Progenitor cell of endocrine pancreas (in vitro differentiated cells): ENCODE results near the gene CNNM1. TPM values are rescaled to one million over a fixed set of nuclear protein-coding genes. Genes with fewer than 3 reads are reported as not detected.
A peak's percentile ranks its signal among the peaks of the same experiment; 100 is the strongest.

Source experiments
- DNase-seq: peaks from one replicate; pipeline ENCODE4 v3.0.0; 2021; ENCODE audit warnings: low spot score; ENCODE audit not compliant: unreplicated experiment
- H3K27ac Mint-ChIP-seq: 2 replicates; pipeline ENCODE4 v1.8.0; 2021; ENCODE audit warnings: mild to moderate bottlenecking, moderate library complexity, mixed read lengths
- H3K27me3 Mint-ChIP-seq: 2 replicates; pipeline ENCODE4 v1.8.0; 2021; ENCODE audit warnings: mixed read lengths
- H3K36me3 Mint-ChIP-seq: 2 replicates; pipeline ENCODE4 v1.8.0; 2022; ENCODE audit warnings: mixed read lengths; ENCODE audit not compliant: insufficient read depth
- H3K4me1 Mint-ChIP-seq: 2 replicates; pipeline ENCODE4 v1.8.0; 2021; ENCODE audit warnings: low read depth, mixed read lengths
- H3K4me3 Mint-ChIP-seq: 2 replicates; pipeline ENCODE4 v1.8.0; 2021; ENCODE audit warnings: low read depth, mild to moderate bottlenecking, moderate library complexity, mixed read lengths
- H3K9me3 Mint-ChIP-seq: 2 replicates; pipeline ENCODE4 v1.8.0; 2021; ENCODE audit warnings: low read depth, mixed read lengths
- CTCF ChIP-seq: fragments of 200-600 bp; sonication (generic); IDR thresholded peaks from one replicate; pipeline ENCODE4 v1.5.0; 2021; ENCODE audit warnings: antibody characterized with exemption, mild to moderate bottlenecking; ENCODE audit not compliant: unreplicated experiment
- total RNA-seq: library from RNA; stranded (reverse); gene quantifications from 2 replicates; pipeline ENCODE4 v1.2.1, GENCODE V29; 2021

Gene CNNM1
- total RNA-seq, 1 donor from 2014 or later, result 0.38 TPM

GRCh38 chr10:99424656-99425055, 95.5 kb downstream of the CNNM1 start:
- no peak for TF ChIP-seq CTCF
- peaks cover 8% of the 10 kb centered on the region for H3K36me3 Mint-ChIP-seq
- H3K4me3 Mint-ChIP-seq, result no peak overlapping the region
- H3K27me3 Mint-ChIP-seq, result no peaks in the 10 kb centered on the region
- H3K9me3 Mint-ChIP-seq, result no peaks in the 10 kb centered on the region
- H3K27ac Mint-ChIP-seq, result no peak overlapping the region
- peaks cover 15% of the 10 kb centered on the region for H3K4me1 Mint-ChIP-seq
- no peak for DNase-seq

GRCh38 chr10:99425204-99425603, 96.0 kb downstream of the CNNM1 start:
- Mint-ChIP-seq H3K9me3 (no peaks in the 10 kb centered on the region), H3K4me1 (peaks cover 17% of the 10 kb centered on the region), H3K27ac (no peak overlapping the region), H3K4me3 (no peak overlapping the region), H3K36me3 (peaks cover 4% of the 10 kb centered on the region), H3K27me3 (no peaks in the 10 kb centered on the region)
- no peak for DNase-seq
- no peak for TF ChIP-seq CTCF

- peaks cover 17% of the 10 kb centered on the region for H3K4me1 Mint-ChIP-seq
- TF ChIP-seq CTCF, result no peak
- H3K4me3 Mint-ChIP-seq, result no peak overlapping the region
- H3K27me3 Mint-ChIP-seq, result no peaks in the 10 kb centered on the region
- no peak overlapping the region for H3K27ac Mint-ChIP-seq
- peaks cover 3% of the 10 kb centered on the region for H3K36me3 Mint-ChIP-seq
- no peaks in the 10 kb centered on the region for H3K9me3 Mint-ChIP-seq
- DNase-seq, result no peak
Measured at GRCh38 chr10:99426689-99427088, 97.5 kb downstream of the CNNM1 start.

GRCh38 chr10:99427566-99428190, 98.5 kb downstream of the CNNM1 start:
- Mint-ChIP-seq H3K4me3 (no peak overlapping the region), H3K36me3 (peaks cover 2% of the 10 kb centered on the region), H3K4me1 (peaks cover 18% of the 10 kb centered on the region), H3K27ac (no peak overlapping the region), H3K27me3 (no peaks in the 10 kb centered on the region), H3K9me3 (no peaks in the 10 kb centered on the region)
- TF ChIP-seq CTCF, result no peak
- no peak for DNase-seq

GRCh38 chr10:99429517-99430095, 100.5 kb downstream of the CNNM1 start:
- no peak for TF ChIP-seq CTCF

More at GRCh38 chr10:99429517-99430095, 100.5 kb downstream of the CNNM1 start:
- H3K9me3 Mint-ChIP-seq, result no peaks in the 10 kb centered on the region
- DNase-seq, result no peak
- peak overlapping the region; percentile 90 for H3K4me3 Mint-ChIP-seq
- H3K4me1 Mint-ChIP-seq, result peaks cover 22% of the 10 kb centered on the region
- H3K36me3 Mint-ChIP-seq, result peaks cover 2% of the 10 kb centered on the region
- H3K27me3 Mint-ChIP-seq, result no peaks in the 10 kb centered on the region
- peak overlapping the region; percentile 98 for H3K27ac Mint-ChIP-seq
